Endothelial cell of umbilical vein (primary cell): ENCODE data around the gene NRXN3. TPM values are rescaled to one million over a fixed set of nuclear protein-coding genes. Genes with fewer than 3 reads are reported as not detected.

Experiments used
- BruUV-seq: library from RNA; stranded (reverse); fragments of 400-500 nt; replicated peaks from 2 replicates; lab custom pipeline; 2021; lab: Mats Ljungman, UMichigan
- CTCF ChIA-PET: fragments of 300-600, 350-600 bp; sonication (Branson Sonifier 250); formaldehyde crosslinking; loops from one replicate; lab custom pipeline; 2021; ENCODE audit warnings: antibody characterized with exemption, inconsistent platforms; lab: Charles Lee
- POLR2A ChIA-PET: fragments of 300-600, 350-600 bp; sonication (Branson Sonifier 250); formaldehyde crosslinking; loops from one replicate; lab custom pipeline; 2021; ENCODE audit warnings: antibody characterized with exemption, inconsistent platforms; lab: Charles Lee
- DNase-seq: peaks from one replicate; pipeline ENCODE4 v3.0.0-alpha.2; 2011; ENCODE audit warnings: low read depth, low spot score
- FAIRE-seq: peaks from 2 replicates; lab custom pipeline; 2011; peaks lifted over from hg19 to GRCh38; lab: Jason Lieb, UNC
- H2AFZ ChIP-seq: 2 replicates; pipeline ENCODE4 v1.6.0; 2012; ENCODE audit warnings: low read depth, low read length, control low read depth, inconsistent platforms
- H3K27ac ChIP-seq: 2 replicates; pipeline ENCODE4 v1.5.1; 2011; ENCODE audit warnings: low read depth, mild to moderate bottlenecking, control low read depth, low read length, moderate library complexity; ENCODE audit not compliant: insufficient read depth
- H3K27me3 ChIP-seq, 2 experiments: 2 replicates each; pipeline versions ENCODE4 v1.6.0 to v1.6.1; 2011; ENCODE audit warnings: low read length in 2 of 2, mixed read lengths in 1 of 2; ENCODE audit not compliant: control insufficient read depth in 2 of 2, insufficient read depth in 2 of 2
- H3K36me3 ChIP-seq, 2 experiments: 2 replicates in 1 of 2; 3 replicates in 1 of 2; pipeline ENCODE4 v1.5.1; 2011; ENCODE audit warnings: low read length in 2 of 2, mild to moderate bottlenecking in 1 of 2, moderate library complexity in 1 of 2; ENCODE audit not compliant: control insufficient read depth in 2 of 2, insufficient read depth in 2 of 2; ENCODE audit errors: extremely low read depth in 1 of 2
- H3K4me1 ChIP-seq: 3 replicates; pipeline ENCODE4 v1.5.1; 2011; ENCODE audit warnings: mild to moderate bottlenecking, low read length; ENCODE audit not compliant: control insufficient read depth, insufficient read depth; ENCODE audit errors: extremely low read depth
- H3K4me2 ChIP-seq: 2 replicates; pipeline ENCODE4 v1.6.1; 2011; ENCODE audit warnings: low read length, control low read depth, mixed read lengths; ENCODE audit not compliant: insufficient read depth
- H3K4me3 ChIP-seq, 3 experiments: fragments of 200-600 bp in 1 of 3; sonication (generic), shearing (Covaris generic) in 1 of 3; replicated peaks in 1 of 3; 2 replicates each; pipeline ENCODE4 v1.5.1; 2011 to 2016; ENCODE audit warnings: control low read depth in 3 of 3, low read length in 3 of 3, mild to moderate bottlenecking in 2 of 3, inconsistent platforms in 1 of 3, low read depth in 1 of 3, moderate library complexity in 1 of 3; ENCODE audit not compliant: insufficient read depth in 1 of 3
- H3K79me2 ChIP-seq: 2 replicates; pipeline ENCODE4 v1.6.0; 2012; ENCODE audit warnings: low read length, inconsistent platforms; ENCODE audit not compliant: control insufficient read depth, insufficient read depth
- H3K9ac ChIP-seq: replicated peaks from 2 replicates; pipeline ENCODE3; 2011; ENCODE audit warnings: low read length, control low read depth; ENCODE audit not compliant: insufficient read depth; ENCODE audit errors: extremely low read depth
- H3K9me1 ChIP-seq: replicated peaks from 3 replicates; pipeline ENCODE4 v1.6.0; 2011; ENCODE audit warnings: mild to moderate bottlenecking, low read length; ENCODE audit not compliant: control insufficient read depth, insufficient read depth; ENCODE audit errors: extremely low read depth
- H3K9me3 ChIP-seq: replicated peaks from 2 replicates; pipeline ENCODE4 v1.5.1; 2012; ENCODE audit warnings: low read length, inconsistent platforms; ENCODE audit not compliant: control insufficient read depth, insufficient read depth
- H4K20me1 ChIP-seq: replicated peaks from 2 replicates; pipeline ENCODE3; 2011; ENCODE audit warnings: mild to moderate bottlenecking, low read length; ENCODE audit not compliant: control insufficient read depth, insufficient read depth; ENCODE audit errors: extremely low read depth
- CTCF ChIP-seq, 2 donors: IDR thresholded peaks; 1 replicate in 1 of 2; 2 replicates in 1 of 2; pipeline ENCODE4 v1.5.1; 2011; ENCODE audit warnings: low read length in 2 of 2, mild to moderate bottlenecking in 2 of 2, moderate library complexity in 2 of 2, control low read depth in 1 of 2, inconsistent platforms in 1 of 2, low read depth in 1 of 2; ENCODE audit not compliant: insufficient read depth in 1 of 2; ENCODE audit errors: extremely low read depth in 1 of 2
- EZH2 ChIP-seq: IDR thresholded peaks from 2 replicates; pipeline ENCODE4 v1.6.1; 2012; ENCODE audit warnings: borderline replicate concordance, low read depth, mild to moderate bottlenecking, moderate library complexity, low read length, inconsistent platforms; ENCODE audit not compliant: severe bottlenecking
- FOS ChIP-seq: IDR thresholded peaks from 2 replicates; pipeline ENCODE4 v1.6.1; 2011; ENCODE audit warnings: mild to moderate bottlenecking, low read length, moderate library complexity, borderline replicate concordance; ENCODE audit not compliant: insufficient read depth
- GATA2 ChIP-seq: IDR thresholded peaks from 2 replicates; pipeline ENCODE4 v1.7.0; 2011; ENCODE audit warnings: low read depth, mild to moderate bottlenecking, moderate library complexity, mixed read lengths, low read length; ENCODE audit not compliant: insufficient read length, insufficient read depth
- JUN ChIP-seq: IDR thresholded peaks from 2 replicates; pipeline ENCODE4 v1.6.1; 2011; ENCODE audit warnings: borderline replicate concordance, low read depth; ENCODE audit not compliant: insufficient read length, insufficient read depth
- MAX ChIP-seq: IDR thresholded peaks from 2 replicates; pipeline ENCODE4 v1.6.1; 2011; ENCODE audit not compliant: insufficient read depth, insufficient read length
- MYC ChIP-seq: IDR thresholded peaks from one replicate; pipeline ENCODE4 v1.6.1; 2011; ENCODE audit warnings: mild to moderate bottlenecking, low read depth, low read length
- POLR2A ChIP-seq: IDR thresholded peaks from 2 replicates; pipeline ENCODE4 v1.6.1; 2012; ENCODE audit warnings: low read depth, mild to moderate bottlenecking, control low read depth, low read length
- POLR2AphosphoS5 ChIP-seq: IDR thresholded peaks from 2 replicates; pipeline ENCODE4 v1.6.1; 2012; ENCODE audit warnings: low read depth, mild to moderate bottlenecking, control low read depth, low read length, moderate library complexity; ENCODE audit not compliant: insufficient read depth
- dilution Hi-C: fragments of 300-500 bp; cut with MboI; formaldehyde crosslinking; loops from one replicate; pipeline ENCODE4 v1.15.0; 2019; ENCODE audit warnings: low sequenced_read_pairs; ENCODE audit not compliant: extremely low pct_ligation_motif_present
- intact Hi-C: fragments of 100-400 bp; cut with micrococcal nuclease; formaldehyde crosslinking; loops from one replicate; pipeline ENCODE4 v1.10.0; 2022
- polyA plus RNA-seq, 4 experiments: library from polyadenylated mRNA; depleted of rRNA in 3 of 4; stranded (reverse) in 3 of 4; unstranded in 1 of 4; fragments of >200 nt; gene quantifications; 2 replicates each; pipeline versions ENCODE4 v1.2.1 to v1.2.3, GENCODE V29; 2011 to 2012; ENCODE audit warnings: missing spikeins in 1 of 4
- total RNA-seq: library from RNA; stranded (reverse); gene quantifications from 2 replicates; pipeline ENCODE4 v1.2.3, GENCODE V29; 2021

The NRXN3 gene
- total and polyA plus RNA-seq, 2 donors (not counting 3 experiments of a cell fraction or from before 2014, with no cell fraction given), result 0.72 to 4.2 TPM

GRCh38 chr14:78992867-78993266, 822.7 kb downstream of the NRXN3 start:
- Histone ChIP-seq H3K9me3 (no peaks in the 10 kb centered on the region), H3K27ac (no peak overlapping the region), H3K9me1 (no peaks in the 10 kb centered on the region), H2AFZ (no peak overlapping the region), H3K36me3 (no peaks in the 10 kb centered on the region), H3K9ac (no peak overlapping the region), H3K27me3 (no peaks in the 10 kb centered on the region), H3K4me1 (no peaks in the 10 kb centered on the region), H4K20me1 (no peaks in the 10 kb centered on the region), H3K79me2 (no peaks in the 10 kb centered on the region), H3K4me2 (no peak overlapping the region), H3K4me3 (no peak overlapping the region)
- DNase-seq (no peak), FAIRE-seq (no peak)
- BruUV-seq, result no TSS peak
- POLR2A ChIA-PET, result no interaction called here
- intact Hi-C loops (no loop called here), dilution Hi-C loops (no loop called here)
- CTCF ChIA-PET, result no interaction called here
- TF ChIP-seq GATA2 (no peak), FOS (no peak), POLR2A (no peak), MAX (no peak), JUN (no peak), EZH2 (no peak), MYC (no peak), POLR2AphosphoS5 (no peak), CTCF (IDR thresholded peaks at IDR 0.05; ENCODE audit: extremely low read depth in 1 of 2, insufficient read depth in 1 of 2, low read depth in 1 of 2, low read length in 2 of 2) (no peak)
